Ovary (tissue), 3 donors: ENCODE results near the gene LINGO4.

Experiments used
- POLR2A ChIP-seq: fragments of 450-650 bp; IDR thresholded peaks from one replicate; pipeline ENCODE4 v1.6.1; 2017; ENCODE audit warnings: antibody characterized with exemption, mild to moderate bottlenecking, moderate library complexity
- TF ChIP-seq, protein P1 (sequence below), 3 donors: fragments of 450-650 bp in 2 of 3; fragments of 200-600 bp in 1 of 3; IDR thresholded peaks; one replicate each; pipeline versions ENCODE4 v1.5.1 to v1.8.0; 2016 to 2022; ENCODE audit warnings: antibody characterized with exemption in 3 of 3, mild to moderate bottlenecking in 1 of 3
- donor health status: DM: no; HTN: no; CAD: no.

DNA sequence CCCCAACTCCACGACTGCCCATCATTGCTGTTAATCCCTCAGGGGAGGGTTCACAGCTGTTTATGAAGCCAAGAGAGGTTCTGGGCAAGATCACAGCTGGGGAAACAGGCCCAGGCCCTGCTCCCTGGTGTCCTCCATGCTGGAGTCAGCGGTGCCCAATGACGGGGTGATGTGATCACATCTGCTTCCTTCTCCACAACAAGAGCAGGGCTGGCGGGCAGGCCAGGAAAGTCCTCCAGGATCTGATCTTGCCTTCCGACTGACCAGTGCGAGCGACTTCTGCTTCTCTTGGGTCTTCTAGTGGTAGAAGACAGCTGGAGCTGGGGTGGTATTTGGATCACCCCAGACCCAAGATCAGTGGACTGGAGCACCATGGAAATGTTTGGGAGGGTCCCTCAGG, 951 bp upstream of the LINGO4 start:
- TF ChIP-seq, protein P1, sequence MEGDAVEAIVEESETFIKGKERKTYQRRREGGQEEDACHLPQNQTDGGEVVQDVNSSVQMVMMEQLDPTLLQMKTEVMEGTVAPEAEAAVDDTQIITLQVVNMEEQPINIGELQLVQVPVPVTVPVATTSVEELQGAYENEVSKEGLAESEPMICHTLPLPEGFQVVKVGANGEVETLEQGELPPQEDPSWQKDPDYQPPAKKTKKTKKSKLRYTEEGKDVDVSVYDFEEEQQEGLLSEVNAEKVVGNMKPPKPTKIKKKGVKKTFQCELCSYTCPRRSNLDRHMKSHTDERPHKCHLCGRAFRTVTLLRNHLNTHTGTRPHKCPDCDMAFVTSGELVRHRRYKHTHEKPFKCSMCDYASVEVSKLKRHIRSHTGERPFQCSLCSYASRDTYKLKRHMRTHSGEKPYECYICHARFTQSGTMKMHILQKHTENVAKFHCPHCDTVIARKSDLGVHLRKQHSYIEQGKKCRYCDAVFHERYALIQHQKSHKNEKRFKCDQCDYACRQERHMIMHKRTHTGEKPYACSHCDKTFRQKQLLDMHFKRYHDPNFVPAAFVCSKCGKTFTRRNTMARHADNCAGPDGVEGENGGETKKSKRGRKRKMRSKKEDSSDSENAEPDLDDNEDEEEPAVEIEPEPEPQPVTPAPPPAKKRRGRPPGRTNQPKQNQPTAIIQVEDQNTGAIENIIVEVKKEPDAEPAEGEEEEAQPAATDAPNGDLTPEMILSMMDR (IDR thresholded peaks at IDR 0.05), result no peak
- TF ChIP-seq POLR2A, result no peak
